Skeletal muscle tissue (tissue), 1 donor: ENCODE measurements around the gene PGBD5. TPM values are rescaled to one million over a fixed set of nuclear protein-coding genes. Genes with fewer than 3 reads are reported as not detected.

ENCODE experiments used
- total RNA-seq: library from RNA; depleted of rRNA; stranded (reverse); fragments of >200 nt; gene quantifications from one replicate; pipeline ENCODE4 v1.2.3, GENCODE V29; 2014

The PGBD5 gene
- total RNA-seq, 1 donor from 2014 or later = 5.7 TPM

Other genes with a start within 250 kb of the PGBD5 start
- gene COG2, start 216.1 kb upstream of the PGBD5 start, total RNA-seq = 40.2 TPM